HG03432 (cell line): Measurements from ENCODE around the gene SEC16B.

Source experiments
- ATAC-seq: cut with Tn5 transposase; IDR thresholded peaks from one replicate; pipeline ENCODE4 v1.9.1; 2021; ENCODE audit warnings: mild to moderate bottlenecking, moderate library complexity; ENCODE audit not compliant: unreplicated experiment

The SEC16B gene

DNA sequence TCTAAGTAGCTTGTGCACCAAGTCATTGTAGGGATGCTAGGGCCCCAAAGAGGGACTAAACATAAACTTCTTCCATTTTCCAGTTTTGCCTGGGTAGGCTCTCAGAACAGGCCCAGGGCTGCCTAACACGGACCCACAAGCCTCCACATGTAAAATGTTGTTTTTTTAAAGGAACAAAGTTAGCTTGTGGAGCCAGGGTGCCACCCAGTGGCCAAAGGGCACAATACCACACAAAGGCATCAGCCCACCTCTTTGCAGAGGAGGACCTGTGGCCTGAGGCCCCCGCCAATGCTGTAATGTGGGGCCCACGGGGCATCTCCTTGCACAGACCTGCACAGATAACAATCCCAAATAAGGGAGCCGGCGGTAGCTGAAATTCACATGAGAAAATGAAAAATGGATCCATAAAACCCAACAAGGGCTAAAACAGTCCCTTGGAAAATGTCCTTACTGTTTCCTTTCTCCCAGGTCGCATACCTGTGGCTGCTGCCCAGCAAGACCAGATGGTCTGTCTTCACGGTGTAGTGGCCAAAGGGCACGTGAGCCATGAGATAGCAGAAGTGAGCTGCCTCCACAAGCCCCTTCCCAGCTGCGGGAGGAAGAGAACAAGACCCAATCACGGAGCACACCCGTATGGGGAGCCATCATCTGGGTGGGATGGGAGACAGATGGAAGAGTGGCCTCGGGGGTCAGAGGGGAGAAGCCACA lies 23.8 kb downstream of the SEC16B start:
- ATAC-seq, result peak; percentile 79

DNA sequence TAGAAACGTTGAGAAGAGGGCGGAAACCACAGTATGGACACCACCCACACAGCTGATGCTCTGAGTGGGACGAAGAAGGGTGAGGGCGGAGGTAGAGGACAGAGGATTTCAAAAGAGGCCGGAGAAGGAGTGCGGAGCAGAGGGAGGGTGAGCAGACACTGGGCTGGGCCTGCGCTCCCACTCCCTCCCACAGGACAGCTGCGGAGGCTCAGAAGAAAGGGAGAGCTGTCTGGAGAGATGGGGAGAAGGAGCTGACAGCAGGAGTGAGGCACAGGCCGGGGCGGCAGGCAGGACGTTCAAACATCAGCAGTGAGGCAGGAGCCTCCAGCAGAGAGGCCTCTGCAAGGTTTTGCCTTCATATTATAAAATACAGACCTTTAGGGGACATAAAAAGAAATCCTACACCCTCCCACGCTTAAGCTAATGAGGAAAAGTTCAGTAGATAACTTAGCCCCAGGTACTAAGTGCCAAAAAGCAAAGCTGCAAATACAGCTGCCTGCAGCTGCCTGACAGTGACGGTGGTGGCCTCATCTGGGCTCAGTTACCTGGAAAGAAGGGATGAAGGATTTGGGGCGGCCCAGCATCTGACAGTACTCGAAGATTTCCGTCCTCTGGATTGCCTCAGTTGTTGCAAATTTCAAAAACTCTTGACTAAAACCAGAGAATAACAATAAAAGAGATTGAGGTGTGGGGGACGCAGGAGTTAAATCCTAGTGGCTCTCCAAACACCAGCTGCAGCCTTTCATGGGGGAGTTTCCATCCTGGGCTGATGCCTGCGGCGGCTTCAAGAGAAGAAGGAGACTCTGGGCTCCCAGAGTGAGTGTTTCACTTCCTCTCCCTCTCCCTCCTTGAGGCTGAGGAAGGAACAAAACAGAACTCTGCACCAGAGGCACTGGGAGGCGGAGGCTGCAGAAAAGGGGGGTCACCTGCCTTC lies 25.6 kb downstream of the SEC16B start:
- ATAC-seq, result no peak

GRCh38 chr1:177941976-177942375 lies 27.9 kb downstream of the SEC16B start:
- ATAC-seq, result no peak

- ATAC-seq, result no peak
Measured at GRCh38 chr1:177940682-177941081, 29.2 kb downstream of the SEC16B start.

- ATAC-seq, result no peak
Measured at GRCh38 chr1:177937931-177938330, 31.9 kb downstream of the SEC16B start.

DNA sequence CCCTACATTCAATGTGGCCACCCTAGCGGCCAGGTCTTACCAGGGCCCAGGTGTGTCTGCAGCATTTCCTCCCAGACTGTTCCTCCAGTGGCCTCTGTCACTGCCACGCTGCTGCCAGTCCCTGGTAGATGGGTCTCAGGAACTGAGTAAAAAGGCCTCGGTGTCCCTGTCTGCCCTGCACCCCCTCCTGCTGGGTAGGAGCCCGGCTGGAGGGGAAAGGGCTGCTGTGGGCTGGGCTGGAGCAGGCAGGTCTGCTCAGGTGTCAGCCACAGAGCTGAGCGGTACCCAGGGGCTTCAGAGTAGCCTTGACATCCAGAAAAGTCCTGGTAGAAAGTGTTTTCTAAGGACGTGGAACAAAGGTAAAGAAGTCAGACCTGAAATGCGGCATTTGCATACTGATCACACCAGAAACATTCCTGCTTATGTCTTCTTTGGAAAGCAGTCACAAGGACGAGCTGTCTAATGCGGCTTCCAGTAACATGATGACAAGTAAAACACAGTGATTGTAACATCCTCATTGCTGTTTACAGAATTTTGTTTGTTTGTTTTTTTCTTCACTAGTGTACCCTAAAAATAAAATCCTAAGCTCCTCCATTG lies 32.6 kb downstream of the SEC16B start:
- ATAC-seq, result no peak

GRCh38 chr1:177935638-177936415 lies 34.0 kb downstream of the SEC16B start:
- ATAC-seq, result no peak

DNA sequence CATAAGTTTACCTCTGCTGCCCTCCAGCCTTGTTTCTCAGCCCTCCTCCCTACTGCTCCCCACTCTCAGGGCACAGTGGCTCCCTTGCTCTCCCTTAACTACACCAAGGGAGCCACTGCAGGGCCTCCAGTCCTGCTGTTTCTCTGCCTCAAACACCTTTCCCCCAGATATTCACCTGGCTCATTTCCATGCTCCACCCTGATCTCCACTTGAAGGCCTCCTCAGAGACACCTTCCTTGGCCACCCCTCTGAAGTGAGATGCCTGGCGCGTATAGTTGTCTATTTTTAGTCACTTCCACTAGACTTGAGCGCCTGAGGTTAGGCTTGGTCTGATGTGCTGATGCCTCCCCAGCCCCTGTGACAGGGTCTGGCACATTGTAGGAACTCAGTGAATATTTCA lies 34.9 kb downstream of the SEC16B start:
- ATAC-seq, result no peak

DNA sequence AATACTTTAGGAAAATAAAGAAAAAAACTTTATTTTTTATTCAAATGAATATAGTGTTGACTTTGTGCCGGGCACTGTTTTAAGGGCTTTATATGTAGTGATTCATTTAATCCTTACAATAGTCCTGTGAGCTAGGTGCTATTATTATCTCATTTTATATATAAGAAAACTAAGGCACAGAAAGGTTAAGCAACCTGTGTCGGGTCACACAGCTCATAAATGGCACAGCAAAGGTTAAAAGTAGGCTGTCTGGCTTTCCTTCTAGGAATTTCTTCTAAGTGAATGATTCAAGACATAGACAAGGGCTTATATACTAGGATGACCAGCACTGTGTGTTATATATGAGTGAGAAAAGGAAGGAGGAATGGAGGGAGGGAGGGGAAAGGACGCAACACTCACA lies 35.4 kb downstream of the SEC16B start:
- ATAC-seq, result no peak

DNA sequence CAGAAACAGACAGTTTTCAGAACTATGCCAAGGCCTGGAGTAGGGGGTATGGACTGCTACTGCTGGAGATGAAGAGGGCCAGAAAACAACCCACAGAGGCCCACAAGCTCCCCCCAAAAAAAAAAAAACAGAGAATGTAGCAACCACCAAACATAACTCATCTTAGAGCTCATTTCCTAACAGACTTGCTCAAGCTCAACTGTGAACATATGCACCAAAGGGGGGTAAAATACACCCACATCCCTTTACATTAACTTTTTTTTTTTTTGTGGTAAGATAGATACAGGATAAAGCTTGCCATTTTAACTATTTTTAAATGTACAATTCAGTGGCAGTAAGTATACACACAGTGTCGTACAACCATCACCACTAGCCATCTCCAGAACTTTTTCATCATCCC lies 36.0 kb downstream of the SEC16B start:
- ATAC-seq, result no peak

DNA sequence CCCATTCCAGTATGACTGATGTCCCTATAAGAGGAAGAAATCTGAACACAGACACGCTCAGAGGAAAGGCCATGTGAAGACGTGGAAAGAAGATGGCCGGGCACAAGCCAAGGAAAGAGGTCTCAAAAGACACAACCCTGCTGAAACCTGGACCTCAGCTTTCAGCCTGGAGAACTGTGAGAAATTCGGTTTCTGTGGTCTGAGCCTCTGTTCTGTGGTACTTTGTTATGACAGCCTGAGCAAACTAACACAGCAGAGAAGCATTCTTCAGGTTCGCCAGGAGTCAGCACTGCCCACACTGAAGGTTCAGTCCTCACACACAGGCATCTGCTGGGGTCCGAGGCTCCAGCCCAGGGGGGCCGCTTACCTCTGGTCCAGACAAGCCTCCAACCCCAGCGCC lies 37.7 kb downstream of the SEC16B start:
- ATAC-seq, result no peak

- ATAC-seq, result no peak
Measured at GRCh38 chr1:177928952-177929351, 40.9 kb downstream of the SEC16B start.

DNA sequence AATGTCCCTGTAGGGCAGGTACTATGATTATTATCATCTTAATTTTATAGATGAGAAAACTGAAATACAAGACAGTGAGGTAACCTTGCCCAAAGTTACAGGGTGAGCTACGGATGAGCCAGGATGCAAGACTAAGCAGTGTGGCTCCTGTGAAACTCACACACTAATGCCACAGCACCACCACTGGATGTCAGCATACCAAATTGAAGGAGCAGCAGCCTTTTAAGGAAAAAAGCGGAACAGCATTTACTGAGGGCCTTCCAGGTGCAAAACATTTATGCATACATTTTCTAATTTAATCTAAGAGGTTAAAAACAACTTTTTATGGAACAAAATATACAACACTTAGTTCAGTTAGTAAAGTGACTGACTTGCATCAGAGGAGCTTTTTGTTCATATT lies 41.7 kb downstream of the SEC16B start:
- ATAC-seq, result no peak

DNA sequence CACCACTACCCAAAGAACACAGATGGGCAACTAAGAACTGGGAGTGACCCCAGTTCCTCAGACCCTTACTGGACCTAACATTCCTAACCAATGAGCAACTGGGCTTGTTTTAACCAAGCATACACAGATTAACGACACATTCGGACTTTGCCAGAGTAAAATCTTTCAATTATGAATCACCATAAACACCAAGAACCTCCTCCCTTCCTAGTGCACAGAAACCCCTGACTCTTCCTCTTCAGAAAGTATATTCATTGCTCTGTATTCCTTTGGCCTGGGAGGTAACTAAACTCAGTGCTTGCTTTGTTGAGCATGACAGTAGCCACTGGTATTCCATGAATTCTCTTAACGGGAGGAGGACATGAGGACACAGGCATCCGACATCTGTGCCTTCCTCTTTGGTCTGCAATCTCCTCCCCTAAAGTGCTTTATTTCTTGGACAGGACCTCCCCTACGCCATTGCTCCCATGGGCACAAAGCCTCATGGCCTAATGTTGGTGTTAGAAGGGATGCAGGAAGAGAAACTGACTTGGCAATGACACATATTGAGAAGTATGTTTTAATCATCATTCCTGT lies 42.7 kb downstream of the SEC16B start:
- ATAC-seq, result no peak

- no peak for ATAC-seq
Measured at GRCh38 chr1:177926201-177926600, 43.7 kb downstream of the SEC16B start.

DNA sequence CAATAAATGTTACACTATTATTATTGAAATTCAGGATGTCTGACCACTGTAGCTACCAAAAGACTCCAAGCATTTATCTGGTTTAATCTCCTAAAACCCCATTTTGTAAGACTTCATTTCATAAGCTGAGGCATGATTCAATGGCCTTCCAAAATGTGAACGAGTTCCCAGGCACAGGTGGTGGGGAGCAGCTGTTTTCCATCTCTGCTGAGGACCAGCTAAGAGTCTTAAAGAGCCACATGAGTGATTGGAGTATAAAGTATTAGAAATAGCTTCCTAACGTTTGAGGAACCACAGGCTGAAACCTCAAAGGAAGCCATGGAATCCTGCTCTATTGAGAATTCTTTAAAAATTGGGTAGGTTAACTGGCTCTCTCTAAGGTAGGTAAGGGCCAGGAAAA lies 44.9 kb downstream of the SEC16B start:
- ATAC-seq, result no peak

DNA sequence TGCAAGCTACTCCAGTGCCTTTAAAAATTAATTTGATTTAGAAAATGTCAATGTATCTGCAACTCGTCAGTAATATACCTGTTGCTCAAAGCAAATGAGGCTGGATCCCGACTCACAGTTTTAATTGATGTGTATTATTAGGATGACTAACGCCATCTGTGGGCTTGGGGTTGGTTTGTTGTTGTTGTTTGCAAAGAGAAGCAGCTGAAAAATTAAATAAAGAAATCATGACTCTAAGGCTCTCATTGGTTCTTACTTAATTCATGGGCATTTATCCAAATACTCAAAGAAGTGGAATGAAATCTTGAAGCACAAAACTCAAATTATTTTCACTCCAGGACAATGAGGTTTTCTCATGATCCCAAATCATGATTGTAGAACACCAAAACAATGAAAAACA lies 46.4 kb downstream of the SEC16B start:
- no peak for ATAC-seq

DNA sequence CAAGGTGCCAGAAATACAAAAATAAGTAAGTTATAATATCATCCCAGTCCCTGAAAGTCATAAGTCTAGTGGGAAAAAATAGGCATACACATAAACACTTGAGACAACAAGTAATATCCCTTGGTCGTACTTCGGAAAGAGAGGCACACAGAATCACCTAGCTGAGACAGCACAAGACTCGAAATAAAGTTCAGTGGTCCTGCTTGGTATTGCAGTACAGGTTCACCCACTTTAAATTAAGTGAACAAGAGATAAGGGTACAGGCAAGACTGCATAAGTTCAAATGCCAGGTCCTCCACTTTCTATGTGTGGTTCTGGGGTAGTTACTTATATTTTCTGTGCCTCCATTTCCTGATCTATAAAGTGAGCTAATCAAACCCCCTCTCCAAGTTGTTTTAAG lies 47.6 kb downstream of the SEC16B start:
- ATAC-seq, result no peak

GRCh38 chr1:177921590-177921989 lies 48.3 kb downstream of the SEC16B start:
- no peak for ATAC-seq

GRCh38 chr1:177920091-177920490 lies 49.8 kb downstream of the SEC16B start:
- ATAC-seq, result no peak

GRCh38 chr1:177915641-177916040 lies 54.2 kb downstream of the SEC16B start:
- ATAC-seq, result no peak
